Measurements from ENCODE around the gene SH3RF3.

Gene SH3RF3

GRCh38 chr2:109467701-109468100, 338.7 kb downstream of the SH3RF3 start:
- DNase-seq: no peak

DNA sequence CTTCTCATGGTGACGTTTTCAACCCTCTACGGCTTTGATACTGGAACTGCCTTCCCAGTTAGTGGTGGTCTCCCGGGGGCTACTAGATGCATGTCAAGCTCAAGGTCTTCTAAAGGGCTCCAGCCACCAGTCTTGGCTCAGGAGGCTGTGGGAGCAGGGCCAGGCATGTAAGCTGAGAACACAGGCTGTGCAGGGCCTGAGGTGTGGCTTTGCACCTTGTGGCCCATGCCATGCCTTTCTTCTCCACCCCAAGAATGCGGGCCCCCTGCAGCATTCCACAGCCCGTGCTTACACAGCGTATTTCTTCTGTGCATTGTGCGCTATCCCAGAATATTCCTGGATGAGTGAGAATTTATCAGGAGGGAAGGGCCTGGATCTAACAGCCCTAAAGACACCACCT, 339.9 kb downstream of the SH3RF3 start:
- no peak for DNase-seq

DNA sequence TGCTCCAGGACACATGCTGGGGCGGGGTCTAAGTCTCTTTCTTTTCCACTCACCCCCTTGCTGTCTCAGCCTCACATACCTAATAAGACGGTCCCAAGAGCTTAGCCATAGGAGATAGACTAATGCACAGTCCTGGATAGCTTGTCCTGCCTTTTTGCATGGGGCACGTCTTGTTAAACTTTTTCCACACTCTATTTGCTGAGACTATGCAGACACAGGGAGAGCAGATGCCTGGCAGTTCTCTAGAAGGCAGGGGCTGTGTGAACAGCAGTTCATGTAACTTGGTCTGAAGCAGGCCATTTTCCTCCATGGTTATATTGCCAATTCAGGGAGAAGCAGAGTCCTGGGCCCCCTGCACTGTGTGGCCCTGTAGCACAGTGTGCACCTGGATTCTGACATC, 342.7 kb downstream of the SH3RF3 start:
- no peak for DNase-seq

- no peak for DNase-seq
These were observed 343.4 kb downstream of the SH3RF3 start for GRCh38 chr2:109472331-109472959.

- no peak for DNase-seq
These were observed 344.0 kb downstream of the SH3RF3 start for GRCh38 chr2:109472974-109473373.

GRCh38 chr2:109473616-109474318, 344.8 kb downstream of the SH3RF3 start:
- DNase-seq: no peak

DNA sequence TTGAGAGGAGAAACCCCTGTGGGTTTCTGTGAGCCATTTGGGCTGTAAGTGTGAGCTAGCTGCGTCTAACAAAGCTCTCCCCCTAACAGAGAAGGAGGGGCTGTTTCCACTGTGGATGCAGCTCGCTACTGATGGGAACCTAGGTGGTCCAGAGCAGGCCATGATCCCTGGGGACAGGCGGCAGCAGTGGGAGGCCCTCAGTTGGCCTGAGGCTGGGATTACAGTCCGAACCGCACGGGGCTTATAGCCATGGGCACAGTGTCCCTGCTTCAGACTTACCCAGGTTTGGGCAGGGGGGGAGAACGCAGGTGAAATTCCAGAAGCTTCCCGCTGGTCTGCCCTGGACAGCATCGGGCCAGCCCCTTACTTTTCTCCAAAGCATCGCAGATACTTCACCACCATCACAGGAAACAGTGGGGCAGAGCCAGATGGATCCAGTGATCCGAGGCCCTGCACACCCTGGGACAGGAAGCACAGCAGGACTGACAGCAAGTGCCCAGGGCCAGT, 345.4 kb downstream of the SH3RF3 start:
- no peak for DNase-seq

DNA sequence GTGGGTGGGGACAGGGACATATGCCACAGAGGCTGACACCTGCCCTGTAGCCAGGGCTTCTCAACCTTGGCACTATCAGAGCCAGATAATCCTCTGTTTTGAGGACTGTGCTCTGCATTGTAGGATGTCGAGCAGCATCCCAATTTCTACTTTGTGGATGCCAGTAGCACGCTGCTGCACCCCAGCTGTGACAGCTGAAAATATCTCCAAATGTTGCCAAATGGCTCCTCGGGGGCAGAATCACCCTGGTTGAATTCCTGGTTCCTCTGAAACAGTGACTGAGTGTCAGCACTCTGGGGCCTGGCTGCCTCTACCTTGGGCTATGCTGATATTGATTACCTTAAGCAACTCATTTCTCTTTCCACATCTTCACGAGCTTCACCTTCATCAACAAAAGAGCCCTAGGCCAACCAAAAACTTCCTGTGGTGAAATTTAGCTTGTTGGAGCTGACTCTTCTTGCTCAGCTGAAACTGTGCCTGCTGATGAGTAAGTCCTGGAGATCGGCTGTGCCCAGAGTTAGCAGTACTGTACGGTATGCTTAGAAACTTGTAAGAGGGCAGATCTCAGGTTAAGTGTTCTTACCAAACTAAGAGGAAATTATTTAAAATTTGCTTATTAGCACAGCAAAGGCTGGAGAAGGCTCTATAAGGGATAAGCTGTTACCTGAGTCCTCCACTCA, 346.7 kb downstream of the SH3RF3 start:
- DNase-seq: no peak

DNA sequence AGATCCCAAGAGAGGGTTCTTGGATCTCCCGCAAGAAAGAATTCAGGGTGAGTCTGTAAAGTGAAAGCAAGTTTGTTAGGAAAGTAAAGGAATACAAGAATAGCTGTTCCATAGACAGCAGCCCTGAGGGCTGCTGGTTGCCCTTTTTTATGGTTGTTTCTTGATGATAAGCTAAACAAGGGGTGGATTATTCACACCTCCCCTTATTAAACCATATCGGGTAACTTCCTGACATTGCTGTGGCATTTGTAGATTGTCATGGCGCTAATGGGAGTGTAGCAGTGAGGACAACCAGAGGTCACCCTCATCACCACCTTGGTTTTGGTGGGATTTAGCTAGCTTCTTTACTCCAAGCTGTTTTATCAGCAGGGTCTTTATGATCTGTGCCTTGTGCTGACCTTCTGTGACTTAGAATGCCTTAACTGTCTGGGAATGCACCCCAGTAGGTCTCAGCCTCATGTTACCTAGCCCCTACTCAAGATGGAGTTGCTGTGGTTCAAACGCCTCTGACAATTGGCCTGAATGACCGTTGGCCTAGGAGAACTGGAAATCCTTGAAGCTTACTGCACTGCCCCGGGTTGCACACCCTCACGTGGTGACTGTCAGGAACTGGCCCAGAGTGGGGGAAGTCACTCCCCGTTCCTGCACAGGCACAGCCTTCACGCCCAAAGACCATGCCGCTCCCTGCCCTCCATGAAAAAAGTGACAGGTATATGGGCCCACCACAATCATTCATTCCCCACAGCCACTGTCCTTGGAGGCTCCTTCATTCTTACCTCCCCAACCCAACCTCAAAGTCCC, 347.8 kb downstream of the SH3RF3 start:
- DNase-seq: no peak

GRCh38 chr2:109478906-109479493, 350.0 kb downstream of the SH3RF3 start:
- no peak for DNase-seq

DNA sequence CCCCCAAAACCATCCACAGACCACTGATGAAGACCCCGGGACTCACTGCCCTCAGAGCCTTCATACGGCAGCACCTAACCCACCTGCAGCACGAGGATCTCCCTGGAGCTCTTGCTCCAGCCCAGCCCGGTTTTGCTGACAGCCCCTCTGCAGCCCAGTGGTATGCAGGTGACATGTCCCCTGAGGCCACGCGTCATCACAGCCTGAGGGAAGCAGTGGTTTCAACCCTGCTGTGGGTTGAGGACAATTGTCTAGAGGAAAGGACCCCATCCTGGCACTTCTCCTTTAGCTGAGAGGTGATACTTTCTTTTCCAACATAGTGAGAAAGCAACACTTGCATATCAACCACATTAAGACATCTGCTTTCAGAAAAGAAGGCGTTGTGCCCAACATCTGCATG, 350.8 kb downstream of the SH3RF3 start:
- no peak for DNase-seq

GRCh38 chr2:109480486-109481195, 351.6 kb downstream of the SH3RF3 start:
- no peak for DNase-seq

DNA sequence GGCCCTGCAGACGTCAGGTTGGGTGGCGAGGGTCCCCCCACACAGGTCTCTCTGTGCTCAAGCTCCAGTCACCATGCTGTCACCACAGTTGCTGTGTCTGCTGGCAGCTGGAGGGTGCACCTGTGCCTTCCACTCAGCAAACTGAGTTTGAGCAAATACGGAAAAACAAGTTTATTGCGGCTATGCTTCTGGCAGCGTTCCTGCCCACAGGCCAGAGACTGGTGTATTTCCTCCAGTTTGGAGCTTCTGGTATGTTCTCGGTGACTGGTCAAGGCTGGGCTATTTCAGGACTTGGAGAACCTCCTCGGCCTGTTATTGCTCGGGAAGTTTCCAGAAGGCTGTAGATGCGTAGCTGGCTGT, 352.2 kb downstream of the SH3RF3 start:
- no peak for DNase-seq

- no peak for DNase-seq
These were observed 352.6 kb downstream of the SH3RF3 start for GRCh38 chr2:109481599-109481998.

DNA sequence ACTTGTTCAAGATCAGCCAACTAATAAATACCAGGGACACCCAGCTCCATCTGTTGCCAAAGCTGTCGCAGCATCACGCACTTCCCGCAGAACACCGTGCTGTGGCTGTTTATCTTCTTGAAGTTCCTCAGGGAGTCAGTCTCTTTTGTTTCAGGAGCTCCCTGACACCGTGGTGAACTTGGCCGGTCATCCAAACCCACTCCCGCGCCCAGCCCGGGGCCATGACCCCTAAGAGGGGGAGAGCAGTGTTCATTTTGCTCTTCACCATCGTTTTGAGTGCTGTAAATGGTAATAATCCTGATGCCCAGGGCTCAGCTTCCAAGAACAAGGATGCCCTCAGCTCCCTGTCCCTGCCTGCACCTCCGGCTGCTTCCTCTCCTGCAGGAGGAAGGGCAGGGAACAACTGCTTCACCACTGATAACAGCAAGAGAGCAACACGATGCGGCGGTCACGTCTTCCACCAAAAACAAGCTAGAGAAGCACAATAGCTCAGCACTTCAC, 353.4 kb downstream of the SH3RF3 start:
- no peak for DNase-seq

DNA sequence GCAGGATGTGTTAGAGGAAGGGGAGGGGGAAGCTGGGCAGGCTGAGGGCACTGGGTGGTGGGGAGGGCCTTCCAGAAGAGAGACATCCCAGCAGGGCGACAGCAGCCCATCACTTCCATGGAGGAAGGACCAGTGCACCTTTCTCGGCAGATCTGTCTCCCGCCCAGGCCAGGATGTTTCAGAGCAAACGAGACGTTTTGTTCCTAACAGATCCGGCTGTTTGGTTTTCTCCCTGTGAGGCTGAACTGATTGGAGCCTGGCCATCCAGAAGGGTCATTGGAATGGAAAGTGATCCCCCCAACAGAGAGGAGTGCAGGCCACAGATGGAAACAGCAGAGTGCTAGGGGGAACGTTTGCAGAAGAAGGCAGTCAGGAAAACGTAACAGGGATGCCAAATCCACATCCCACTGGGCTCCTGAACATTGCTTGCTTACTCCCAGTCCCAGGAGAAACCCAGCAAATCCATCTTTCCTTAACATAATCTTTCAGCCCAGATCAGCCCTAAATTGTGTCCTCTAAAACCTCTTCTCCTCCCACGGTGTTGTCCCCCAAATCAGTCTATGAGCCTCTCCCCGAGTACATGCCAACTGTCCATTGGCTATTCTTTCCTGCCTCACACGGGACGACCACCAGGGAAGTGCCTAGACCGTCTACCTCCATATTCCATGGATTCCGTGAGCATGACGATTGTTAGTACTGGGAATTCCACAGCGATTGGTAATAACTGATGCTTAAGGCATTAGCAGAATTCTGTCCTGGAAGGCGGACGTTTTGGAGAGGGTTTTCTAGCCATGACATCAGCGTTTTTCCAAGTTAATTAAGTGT, 357.9 kb downstream of the SH3RF3 start:
- DNase-seq: no peak

DNA sequence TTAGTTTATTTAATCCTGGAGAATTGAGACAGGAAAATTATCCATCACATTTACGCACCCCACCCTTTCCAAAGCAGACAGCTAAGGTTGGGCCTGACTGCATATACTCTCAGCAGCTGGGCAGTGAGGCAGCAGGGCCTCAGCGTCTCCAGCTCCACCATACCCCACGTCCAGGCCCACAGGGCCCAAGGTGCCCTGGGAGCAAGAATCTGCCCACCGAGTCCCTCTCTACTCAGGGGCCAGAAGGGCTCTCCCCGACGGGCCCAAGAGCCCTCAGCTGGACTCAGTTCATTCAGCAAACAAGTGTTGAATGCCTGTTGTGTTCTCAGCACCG, 358.5 kb downstream of the SH3RF3 start:
- no peak for DNase-seq

GRCh38 chr2:109487871-109488655, 359.1 kb downstream of the SH3RF3 start:
- DNase-seq: no peak

DNA sequence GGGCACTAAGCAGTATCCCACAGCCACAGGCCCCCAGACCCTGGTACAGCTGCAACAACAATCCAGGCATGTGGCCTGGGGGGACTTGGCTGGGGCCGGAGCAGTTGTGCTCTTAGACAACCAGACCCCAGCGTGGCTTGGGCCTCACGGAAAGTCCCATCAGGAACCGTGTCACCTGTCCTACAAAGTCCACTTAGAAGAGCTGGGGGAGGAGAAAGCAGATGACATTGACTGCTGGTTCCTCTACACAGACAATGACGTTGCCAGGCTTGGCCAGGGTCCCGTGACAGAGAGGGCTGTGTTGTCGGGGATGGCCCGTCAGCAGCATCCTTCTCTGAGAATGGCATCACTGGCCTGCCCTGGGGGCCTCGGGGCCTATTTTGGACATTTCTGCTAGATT, 360.3 kb downstream of the SH3RF3 start:
- no peak for DNase-seq

- no peak for DNase-seq
These were observed 364.4 kb downstream of the SH3RF3 start for GRCh38 chr2:109493176-109493935.

Measured in activated CD4-positive, alpha-beta T cell treated with anti-CD3 and anti-CD28 coated beads, Interleukin-2, amount 50 U/mL, for 4 hours (primary cell).